ENCODE results near the gene TNIK.

The TNIK gene

DNA sequence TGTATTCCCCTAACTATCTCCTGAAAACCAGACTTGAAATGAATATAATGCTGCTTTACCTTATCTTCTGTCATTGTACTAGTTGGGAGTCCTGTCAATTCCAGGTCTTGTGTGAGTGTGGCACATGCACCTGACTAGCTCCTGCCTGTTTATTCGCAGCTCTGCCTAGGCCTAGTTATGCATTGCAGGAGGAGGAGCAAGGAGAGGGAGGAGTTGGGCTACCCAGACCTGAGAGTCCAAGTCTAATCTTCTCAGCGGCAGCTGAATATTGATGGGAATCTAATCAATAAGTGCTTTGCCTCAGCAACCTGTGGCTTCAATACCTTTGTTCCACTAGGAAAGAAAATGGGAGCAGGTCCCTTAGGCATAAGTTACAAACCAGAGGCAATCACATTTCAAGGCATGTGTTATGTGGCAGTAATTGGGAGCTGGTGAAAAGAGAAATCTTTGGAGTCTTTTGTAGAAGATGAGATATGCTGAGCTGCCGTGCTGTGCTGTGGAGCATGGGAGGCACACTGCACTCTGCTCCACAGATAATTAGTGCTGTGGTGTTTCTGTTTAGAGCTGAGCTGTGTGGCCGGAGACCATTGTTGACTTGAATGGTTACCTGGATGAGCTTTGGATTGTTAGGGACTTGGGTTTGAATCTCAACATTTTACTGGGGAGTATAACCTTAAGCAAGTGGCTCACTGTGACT lies 433.5 kb downstream of the TNIK start, which contains the start of gene SLC2A2:
SLC2A2 (minus strand) TSS at position 124 of the 697 bp plus-strand sequence; CDS start at position 74, 50 bp downstream.
- no peak for DNase-seq
- ATAC-seq: no peak

DNA sequence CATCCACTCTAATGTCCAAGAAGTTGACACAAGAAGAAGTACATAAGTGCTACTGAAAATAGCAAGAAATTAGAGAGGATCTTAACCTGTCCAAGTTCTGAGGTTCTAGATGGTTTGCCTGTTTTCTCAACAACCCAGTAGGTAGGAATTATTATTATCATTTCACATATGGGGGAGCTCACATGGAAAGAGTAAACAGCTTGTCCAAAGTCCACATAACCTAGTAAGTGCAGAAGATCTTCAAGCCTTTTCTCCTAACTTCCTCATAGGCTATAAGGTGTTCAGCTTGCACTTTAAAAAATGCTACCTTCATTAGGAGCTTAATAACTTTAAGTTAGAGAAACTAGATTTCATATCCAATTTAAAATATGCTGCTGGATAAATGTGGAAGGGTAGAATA lies 436.6 kb downstream of the TNIK start:
- no peak for ATAC-seq

DNA sequence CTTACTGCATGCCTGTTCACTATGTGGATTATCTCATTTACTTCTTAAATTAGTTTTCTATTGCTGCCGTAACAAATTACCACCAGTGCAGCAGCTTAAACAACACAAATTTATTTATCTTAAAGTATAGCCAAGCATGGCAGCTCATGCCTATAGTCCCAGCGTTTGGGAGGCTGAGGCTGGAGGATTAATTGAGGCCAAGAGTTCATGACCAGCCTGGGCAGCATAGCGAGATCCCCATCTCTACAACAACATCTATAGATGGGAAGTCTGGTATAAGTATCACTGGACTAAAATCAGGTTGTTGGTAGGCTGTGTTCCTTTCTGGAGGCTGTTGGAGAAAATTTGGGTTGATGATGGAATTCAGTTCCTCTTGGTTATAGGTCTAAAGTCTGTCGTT lies 438.8 kb downstream of the TNIK start:
- no peak for ATAC-seq
- no peak for DNase-seq

More for the DNA sequence above, 436.6 kb downstream of the TNIK start:
- no peak for DNase-seq

DNA sequence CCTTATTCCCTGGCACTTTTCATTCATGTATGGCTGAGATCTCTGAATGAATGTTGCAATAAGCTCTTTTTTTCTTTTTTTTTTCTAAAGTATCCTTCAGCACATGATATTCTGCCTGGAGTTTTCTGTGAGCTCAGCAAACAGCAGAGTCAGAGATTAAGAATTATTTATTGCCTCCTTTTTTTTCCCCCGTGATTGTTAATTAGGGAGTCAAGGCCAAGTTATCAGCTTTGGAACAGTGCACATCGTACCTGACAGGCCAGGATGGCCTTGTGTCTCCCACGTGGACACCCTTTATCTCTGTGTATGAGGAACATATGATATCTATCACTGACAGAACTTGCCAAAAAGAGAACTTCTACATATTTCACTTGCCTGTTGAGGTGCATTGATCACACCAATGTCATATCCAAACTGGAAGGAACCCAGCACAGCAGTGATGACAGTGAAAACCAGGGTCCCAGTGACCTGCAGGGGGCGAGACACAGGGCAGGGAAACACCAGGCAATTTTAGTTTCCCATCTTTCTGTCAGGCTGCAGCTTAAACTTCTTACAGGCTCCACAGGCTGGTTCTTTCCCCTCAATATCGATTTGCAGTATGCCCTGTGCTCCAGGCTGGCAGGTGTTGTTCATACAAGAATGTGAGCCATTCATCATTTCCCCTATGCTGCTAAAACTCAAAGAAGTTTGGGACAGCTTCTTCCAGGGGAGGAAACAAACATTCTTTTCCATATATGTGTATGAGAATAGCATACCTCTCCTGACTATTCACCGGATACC lies 441.9 kb downstream of the TNIK start:
- DNase-seq (no peak), ATAC-seq (no peak)

DNA sequence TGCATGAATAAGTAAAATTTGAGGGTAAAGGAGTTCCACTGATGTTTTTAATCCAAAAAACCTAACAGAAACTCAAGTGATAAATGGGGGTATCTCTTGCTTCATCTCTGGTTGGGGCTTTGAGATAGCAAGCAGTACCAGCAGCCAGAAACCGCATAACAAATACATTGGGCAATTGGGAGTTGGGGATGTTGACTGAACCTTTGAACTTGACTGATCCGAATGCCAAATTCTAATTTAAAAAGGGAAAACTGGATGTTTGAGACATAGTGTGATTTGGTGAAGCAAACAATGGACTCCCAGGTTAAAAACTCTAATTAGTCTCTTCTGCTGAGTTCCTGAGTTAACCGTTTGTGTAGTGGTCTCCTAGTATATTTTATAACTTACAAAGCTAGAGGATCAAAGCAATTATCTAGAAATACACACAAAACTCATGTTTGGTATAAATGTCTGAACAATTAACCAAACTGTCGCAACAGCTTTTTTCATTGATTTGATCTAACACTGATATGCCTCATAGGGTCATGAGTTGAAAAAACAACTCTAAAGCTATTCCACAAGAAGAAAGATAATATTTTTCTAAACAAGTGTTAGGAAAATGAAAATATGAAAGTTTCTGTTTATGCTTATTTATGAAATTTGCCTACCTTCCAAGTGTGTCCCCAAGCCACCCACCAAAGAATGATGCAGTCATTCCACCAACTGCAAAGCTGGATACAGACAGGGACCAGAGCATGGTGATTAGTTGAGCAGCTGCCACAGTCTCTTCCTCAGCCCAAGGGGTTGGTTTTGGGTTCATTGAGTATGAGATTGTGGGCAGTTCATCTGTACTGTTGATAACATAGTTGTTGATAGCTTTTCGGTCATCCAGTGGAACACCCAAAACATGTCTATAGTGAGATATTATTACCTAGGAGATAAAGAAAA lies 446.1 kb downstream of the TNIK start:
- DNase-seq: no peak
- no peak for ATAC-seq

DNA sequence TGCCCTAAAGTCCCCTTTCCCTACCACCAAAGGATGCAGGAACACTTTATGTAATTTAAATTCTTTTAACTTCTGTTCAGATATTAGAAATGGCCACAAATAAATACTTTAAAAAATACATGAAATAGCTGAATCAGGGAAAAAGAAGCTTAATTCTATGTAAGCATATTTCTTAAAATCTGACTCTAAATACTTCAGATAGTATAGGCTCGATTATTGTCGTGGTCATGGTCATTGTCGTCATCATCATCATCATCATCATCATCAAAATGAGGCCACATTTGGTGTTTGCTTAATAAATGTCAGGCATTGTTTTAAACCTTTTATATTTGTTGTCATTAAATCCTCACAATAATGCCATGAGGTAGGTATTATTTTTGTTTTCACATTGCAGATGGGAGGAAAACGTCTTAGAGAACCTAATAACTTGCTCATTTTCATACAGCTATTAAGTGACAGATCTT lies 448.3 kb downstream of the TNIK start:
- DNase-seq: no peak
- ATAC-seq: no peak
